AG04450 (cell line): ENCODE results near the gene MT2A. TPM values are rescaled to one million over a fixed set of nuclear protein-coding genes. Genes with fewer than 3 reads are reported as not detected.

Experiments
- CTCF ChIA-PET: fragments of 300-600, 350-600 bp; formaldehyde crosslinking; extraction: SDS; loops from one replicate; lab custom pipeline; 2022; ENCODE audit warnings: antibody characterized with exemption, inconsistent platforms; lab: Charles Lee
- POLR2A ChIA-PET: fragments of 350-600 bp; formaldehyde crosslinking; extraction: SDS; loops from one replicate; lab custom pipeline; 2021; ENCODE audit warnings: antibody characterized with exemption, inconsistent platforms; lab: Yijun Ruan, JAX
- DNase-seq: peaks from one replicate; pipeline ENCODE4 v3.0.0-alpha.2; 2011; ENCODE audit warnings: low read depth, low spot score
- H3K27ac ChIP-seq: one replicate; pipeline ENCODE4 v1.5.1; 2012; ENCODE audit warnings: low read depth, low read length, control low read depth
- H3K27me3 ChIP-seq: one replicate; pipeline ENCODE4 v1.6.0; 2012; ENCODE audit warnings: low read length; ENCODE audit not compliant: control insufficient read depth, insufficient read depth
- H3K4me3 ChIP-seq: 2 replicates; pipeline ENCODE4 v1.5.1; 2011; ENCODE audit warnings: mild to moderate bottlenecking, low read depth, low read length, control low read depth
- H3K9me3 ChIP-seq: 2 replicates; pipeline ENCODE4 v1.5.1; 2012; ENCODE audit warnings: low read length; ENCODE audit not compliant: control insufficient read depth, insufficient read depth
- CTCF ChIP-seq: IDR thresholded peaks from 2 replicates; pipeline ENCODE4 v1.5.1; 2011; ENCODE audit warnings: low read depth, low read length, control low read depth, inconsistent platforms
- polyA plus RNA-seq: library from polyadenylated mRNA; depleted of rRNA; stranded (reverse); fragments of >200 nt; gene quantifications from 2 replicates; pipeline ENCODE4 v1.2.3, GENCODE V29; 2011

MT2A gene
- polyA plus RNA-seq, 1 experiment: 82.6 TPM

DNA sequence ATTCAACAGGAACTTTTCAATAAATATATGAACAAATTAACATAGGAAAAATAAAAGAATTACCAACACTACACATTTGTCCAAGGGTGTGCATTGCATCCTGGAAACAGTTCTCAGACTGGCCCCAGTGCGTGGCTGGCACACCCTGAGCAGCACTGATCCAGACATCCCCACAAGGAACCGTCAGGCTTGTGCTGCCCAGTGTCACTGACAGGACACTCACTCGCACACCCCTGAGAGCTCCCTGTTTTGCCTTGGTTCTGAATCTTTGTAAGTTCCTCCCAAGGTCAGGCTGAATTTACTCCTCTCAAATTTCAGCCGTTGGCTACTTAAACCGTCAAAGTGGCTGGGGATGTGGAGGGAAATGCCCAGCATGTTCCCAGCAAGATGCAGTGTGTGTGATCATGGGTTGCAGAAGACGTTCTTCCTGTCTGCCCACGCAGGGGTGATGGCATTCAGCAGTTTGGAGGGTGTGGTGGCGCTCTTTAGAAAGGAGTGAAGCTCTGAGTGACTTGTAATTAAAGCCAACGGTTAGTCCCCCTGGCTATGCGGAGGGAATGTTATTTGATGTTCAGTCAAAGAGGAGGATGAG, 1.7 kb downstream of the MT2A start:
- POLR2A ChIA-PET: interaction anchor here (8.7 kb wide), 1 partner anchor 15 kb away, joined by 201 read pairs; the partner anchor contains the start of gene MT1E

GRCh38 chr16:56610609-56611111, 2.3 kb downstream of the MT2A start:
- DNase-seq: no peak
- H3K9me3 ChIP-seq: no peaks in the 10 kb centered on the region; the same call in 1 of the 2 replicates
- no peak overlapping the region for H3K4me3 ChIP-seq
- CTCF ChIA-PET: interaction anchor here (0.6 to 2.6 kb wide), 2 partner anchors 10 to 228 kb away, joined by 5 to 7 read pairs; no protein-coding TSS in a partner anchor
- no peak for TF ChIP-seq CTCF
- peak overlapping the region; percentile 98 for H3K27ac ChIP-seq
- POLR2A ChIA-PET: interaction anchor here (0.6 to 8.7 kb wide), 3 partner anchors 10 to 158 kb away, joined by 3 to 201 read pairs (median 5); partner anchors contain the start of gene MT1E
- no peaks in the 10 kb centered on the region for H3K27me3 ChIP-seq

More for the DNA sequence above, 1.7 kb downstream of the MT2A start:
- peak overlapping the region; percentile 57 for H3K4me3 ChIP-seq
- no peak; the same call in 1 of the 2 replicates for TF ChIP-seq CTCF
- no peaks in the 10 kb centered on the region for H3K27me3 ChIP-seq
- DNase-seq: no peak
- CTCF ChIA-PET: interaction anchor here (0.6 to 1.2 kb wide), 3 partner anchors 9 to 228 kb away, joined by 3 to 5 read pairs (median 3); no protein-coding TSS in a partner anchor
- no peaks in the 10 kb centered on the region; the same call in 1 of the 2 replicates for H3K9me3 ChIP-seq
- H3K27ac ChIP-seq: peak overlapping the region; percentile 98

GRCh38 chr16:56611281-56611833, 3.0 kb downstream of the MT2A start:
- POLR2A ChIA-PET: interaction anchor here (0.6 to 8.7 kb wide), 4 partner anchors 11 to 158 kb away, joined by 3 to 201 read pairs (median 4); partner anchors contain the start of gene MT1E
- CTCF ChIA-PET: interaction anchor here (1.8 to 2.6 kb wide), 2 partner anchors 10 to 91 kb away, joined by 7 read pairs; no protein-coding TSS in a partner anchor
- H3K27me3 ChIP-seq: no peaks in the 10 kb centered on the region
- DNase-seq: no peak
- H3K4me3 ChIP-seq: no peak overlapping the region
- peak overlapping the region; percentile 98 for H3K27ac ChIP-seq
- no peaks in the 10 kb centered on the region; the same call in 1 of the 2 replicates for H3K9me3 ChIP-seq
- no peak for TF ChIP-seq CTCF

GRCh38 chr16:56613706-56614105, 5.3 kb downstream of the MT2A start:
- Histone ChIP-seq H3K27ac (no peak overlapping the region), H3K9me3 (no peaks in the 10 kb centered on the region), H3K4me3 (no peak overlapping the region), H3K27me3 (no peaks in the 10 kb centered on the region)
- TF ChIP-seq CTCF: no peak
- CTCF ChIA-PET: no interaction called here
- POLR2A ChIA-PET: interaction anchor here (8.7 kb wide), 1 partner anchor 12 kb away, joined by 201 read pairs; the partner anchor contains the start of gene MT1E
- DNase-seq: no peak
